HepG2 (cell line): Measurements from ENCODE around the gene ACSL3.
A peak's percentile ranks its signal among the peaks of the same experiment; 100 is the strongest.

Experiments used
- CTCF ChIP-seq: sonication (generic); formaldehyde crosslinking; IDR thresholded peaks from 2 replicates; pipeline ENCODE4 v1.5.0; 2020; ENCODE audit warnings: mild to moderate bottlenecking, missing genetic modification reagents, moderate library complexity
- YY1 ChIP-seq: IDR thresholded peaks from 2 replicates; pipeline ENCODE4 v1.6.1; 2011; ENCODE audit warnings: low read length, low read depth, moderate library complexity, mild to moderate bottlenecking; ENCODE audit not compliant: insufficient read depth, insufficient replicate concordance
- ZNF24 ChIP-seq: fragments of 450-650 bp; IDR thresholded peaks from 2 replicates; pipeline ENCODE4 v1.6.1; 2017; ENCODE audit warnings: antibody characterized with exemption, mild to moderate bottlenecking
- ZNF280D ChIP-seq: sonication (generic); formaldehyde crosslinking; IDR thresholded peaks from 2 replicates; pipeline ENCODE4 v1.5.1; 2020; ENCODE audit warnings: mild to moderate bottlenecking, missing genetic modification reagents
- ZNF496 ChIP-seq: sonication (generic); formaldehyde crosslinking; IDR thresholded peaks from 2 replicates; pipeline ENCODE4 v1.8.1; 2023; ENCODE audit warnings: mild to moderate bottlenecking, moderate library complexity, missing genetic modification reagents; ENCODE audit not compliant: insufficient replicate concordance
- ZNF788 ChIP-seq: sonication (generic); formaldehyde crosslinking; IDR thresholded peaks from 2 replicates; pipeline ENCODE4 v1.5.0; 2020; ENCODE audit warnings: mild to moderate bottlenecking, missing genetic modification reagents, borderline replicate concordance

- no peak for TF ChIP-seq ZNF496 (CRISPR knock-in tag)
- no peak for TF ChIP-seq ZNF788 (CRISPR knock-in tag)
- no peak for TF ChIP-seq ZNF24
- TF ChIP-seq YY1 = no peak
- peak; percentile 86 for TF ChIP-seq CTCF (CRISPR knock-in tag)
- TF ChIP-seq ZNF280D (CRISPR knock-in tag) = no peak
These were observed 78.5 kb downstream of the ACSL3 start for GRCh38 chr2:222939208-222939856.
